Urinary bladder (tissue), 4 donors: ENCODE data around the gene WEE2. TPM values are rescaled to one million over a fixed set of nuclear protein-coding genes. Genes with fewer than 3 reads are reported as not detected.
"Not testable (repeated sequence)": the region's sequence is repeated elsewhere in the genome, so short reads cannot be mapped to it uniquely, and the experiment has no call there.

Source experiments
- DNase-seq: peaks from one replicate; pipeline ENCODE4 v3.0.0-alpha.2; 2015; ENCODE audit errors: extremely low spot score
- H3K27ac ChIP-seq: one replicate; pipeline ENCODE4 v1.5.1; 2013; ENCODE audit warnings: low read depth, mild to moderate bottlenecking, moderate library complexity
- H3K36me3 ChIP-seq: one replicate; pipeline ENCODE4 v1.6.1; 2013; ENCODE audit warnings: mild to moderate bottlenecking, moderate library complexity; ENCODE audit not compliant: insufficient read depth
- H3K4me1 ChIP-seq: one replicate; pipeline ENCODE4 v1.6.1; 2013; ENCODE audit warnings: mild to moderate bottlenecking, moderate library complexity; ENCODE audit not compliant: insufficient read depth
- H3K4me3 ChIP-seq: one replicate; pipeline ENCODE4 v1.5.1; 2013; ENCODE audit warnings: low read depth, low read length
- WGBS: extraction: QIAGEN DNeasy Blood & Tissue Kit; methylation state at CpG from one replicate; pipeline ENCODE4 v1.1.7; 2013; 5-methylcytosine and 5-hydroxymethylcytosine counted together
- polyA plus RNA-seq: library from polyadenylated mRNA; stranded (reverse); fragments of 200-250 nt; gene quantifications from one replicate; pipeline ENCODE4 v1.2.3, GENCODE V29; 2013
- small RNA-seq: library from RNA; depleted of rRNA; stranded (forward); fragments of <200 nt; gene quantifications from one replicate; pipeline ENCODE3, GENCODE V24; 2014
- total RNA-seq: library from RNA; depleted of rRNA; stranded (reverse); fragments of >200 nt; gene quantifications from one replicate; pipeline ENCODE4 v1.2.3, GENCODE V29; 2014
- donor health status: healthy with polysubstance abuse.
- donor health status: healthy.

WEE2 gene
- total and polyA plus RNA-seq, 2 donors = 0.42 TPM; not detected in 1

DNA sequence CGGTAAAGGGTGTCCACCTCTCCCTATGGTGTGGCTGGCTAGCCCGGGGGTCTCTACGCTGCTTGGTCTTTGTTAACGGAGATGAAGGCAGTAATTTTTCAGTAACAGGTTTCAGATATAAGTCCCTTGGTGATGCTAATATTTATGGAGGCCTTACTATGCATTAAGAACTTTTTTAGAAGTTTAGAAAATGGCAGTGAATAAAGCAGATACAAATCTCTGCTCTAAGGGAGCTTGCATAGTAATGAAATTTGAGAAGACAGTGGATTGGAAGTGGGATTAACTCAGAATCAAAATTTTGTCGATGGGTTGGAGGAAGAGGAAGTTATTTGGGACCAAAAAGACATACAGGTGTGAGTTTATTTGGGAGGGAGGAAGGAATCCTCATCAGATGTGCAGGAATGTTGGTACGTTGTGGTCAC, 30.4 kb downstream of the WEE2 start:
- Histone ChIP-seq H3K27ac (no peak overlapping the region), H3K4me3 (peak overlapping the region; percentile 64), H3K4me1 (no peaks in the 10 kb centered on the region), H3K36me3 (peaks cover 5% of the 10 kb centered on the region)
- under 1% methylated on average over 6 of the region's 6 CpGs for WGBS
- DNase-seq = no peak

DNA sequence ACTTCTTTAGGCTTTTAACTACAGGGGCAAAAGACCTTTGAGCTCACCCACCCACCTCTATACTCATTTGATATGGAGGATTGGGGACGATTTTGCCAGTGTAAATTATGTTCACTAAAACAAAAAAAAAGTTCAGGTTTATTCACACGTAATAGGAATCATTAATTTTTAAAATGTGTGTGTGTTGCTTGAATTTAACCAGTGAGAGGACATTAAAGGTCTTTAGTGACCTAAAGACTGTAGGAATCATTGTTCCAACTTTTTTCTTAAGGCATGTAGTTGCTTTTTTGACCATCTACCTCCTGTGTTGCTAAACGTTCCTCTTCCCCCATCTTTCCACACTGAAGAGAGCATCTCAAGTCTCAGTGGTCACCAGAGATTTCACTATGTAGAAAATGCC, 31.1 kb downstream of the WEE2 start:
- Histone ChIP-seq H3K4me3 (peak overlapping the region; percentile 64), H3K27ac (no peak overlapping the region), H3K36me3 (peaks cover 5% of the 10 kb centered on the region), H3K4me1 (no peaks in the 10 kb centered on the region)
- WGBS = 73% methylated on average over 3 of the region's 3 CpGs
- no peak for DNase-seq

DNA sequence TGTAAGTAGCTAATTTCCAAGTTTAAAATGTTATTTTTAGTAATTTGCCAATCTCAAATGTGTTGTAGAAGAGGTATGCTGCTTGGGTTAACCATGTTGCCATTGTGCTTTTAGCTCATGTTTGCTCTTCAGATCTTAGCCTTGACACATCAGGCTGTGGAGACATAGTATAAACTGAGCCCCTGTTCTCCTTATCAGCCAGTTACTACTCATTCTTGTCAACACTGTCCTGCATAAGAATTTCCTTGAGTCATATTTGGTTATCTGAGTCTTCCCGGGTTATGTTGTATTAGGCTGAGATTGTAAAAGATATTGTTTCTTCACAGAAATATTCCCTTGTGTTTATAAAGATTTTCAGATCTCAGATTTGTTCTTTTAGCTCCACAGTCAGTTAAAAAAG, 34.1 kb downstream of the WEE2 start:
- Histone ChIP-seq H3K36me3 (peaks cover 7% of the 10 kb centered on the region), H3K4me1 (no peaks in the 10 kb centered on the region), H3K27ac (no peak overlapping the region), H3K4me3 (no peak overlapping the region)
- DNase-seq = no peak
- 44% methylated on average over 1 of the region's 1 CpG for WGBS

DNA sequence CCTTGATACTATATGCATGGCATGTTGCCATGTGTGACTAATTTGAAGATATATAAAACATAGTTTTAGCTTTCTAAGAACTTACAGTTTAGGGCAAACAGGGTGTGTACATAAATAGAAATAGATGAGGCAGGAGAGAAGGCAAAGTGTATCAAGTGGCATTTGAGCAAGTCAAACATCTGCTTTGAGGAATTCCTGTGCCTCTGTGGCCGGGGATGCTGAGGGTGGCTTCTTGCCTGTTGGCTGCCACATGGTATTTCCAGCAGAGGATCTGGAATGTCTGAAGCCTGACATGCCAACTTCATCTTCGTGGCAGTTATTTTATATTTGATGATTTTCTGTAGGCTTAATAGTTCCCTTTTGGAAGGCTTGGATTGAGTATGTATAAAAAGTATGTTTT, 36.0 kb downstream of the WEE2 start:
- H3K4me1 ChIP-seq = no peaks in the 10 kb centered on the region
- 95% methylated on average over 2 of the region's 2 CpGs for WGBS
- peaks cover 8% of the 10 kb centered on the region for H3K36me3 ChIP-seq
- H3K4me3 ChIP-seq = no peak overlapping the region
- no peak overlapping the region for H3K27ac ChIP-seq
- no peak for DNase-seq

DNA sequence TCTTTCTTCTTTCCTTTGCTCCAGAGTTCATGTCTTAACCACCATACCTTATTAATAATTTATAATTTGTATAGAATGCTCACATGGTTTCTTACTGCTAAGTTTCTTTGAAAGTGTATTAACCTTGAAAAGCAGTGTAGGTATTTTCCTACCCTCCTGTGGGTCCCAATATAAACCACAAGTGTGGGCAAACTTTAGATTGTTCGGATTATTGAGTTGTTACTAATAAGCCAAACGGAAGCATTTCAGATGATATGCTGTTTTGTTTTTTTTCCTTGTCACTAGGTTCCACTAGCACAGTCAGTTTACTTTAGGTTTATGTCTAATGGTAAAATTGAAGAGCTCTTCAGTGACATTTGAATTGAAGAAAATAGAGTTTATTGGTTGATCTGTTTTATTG, 40.2 kb downstream of the WEE2 start:
- Histone ChIP-seq H3K36me3 (peaks cover 15% of the 10 kb centered on the region), H3K4me1 (no peaks in the 10 kb centered on the region), H3K27ac (no peak overlapping the region), H3K4me3 (no peak overlapping the region)
- 96% methylated on average over 2 of the region's 2 CpGs for WGBS
- no peak for DNase-seq

DNA sequence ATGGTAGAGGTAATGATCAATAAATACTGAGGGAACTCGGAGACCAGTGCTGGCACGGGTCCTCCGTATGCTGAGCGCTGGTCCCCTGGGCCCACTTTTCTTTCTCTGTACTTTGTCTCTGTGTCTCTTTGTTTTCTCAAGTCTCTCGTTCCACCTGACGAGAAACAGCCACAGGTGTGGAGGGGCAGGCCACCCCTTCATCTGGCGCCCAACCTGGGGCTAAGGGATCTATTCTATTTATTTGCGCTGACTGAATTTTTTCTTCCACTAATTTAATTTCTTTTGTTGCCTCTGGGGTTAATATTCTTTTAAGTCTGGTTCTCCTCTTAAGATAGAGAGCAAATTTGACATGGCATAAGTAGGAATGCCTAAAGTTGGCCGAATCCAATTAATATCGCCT, 43.8 kb downstream of the WEE2 start:
- 98% methylated on average over 10 of the region's 10 CpGs for WGBS
- H3K36me3 ChIP-seq = peaks cover 13% of the 10 kb centered on the region
- DNase-seq, H3K4me1 ChIP-seq, H3K4me3 ChIP-seq, H3K27ac ChIP-seq: not testable (repeated sequence)

DNA sequence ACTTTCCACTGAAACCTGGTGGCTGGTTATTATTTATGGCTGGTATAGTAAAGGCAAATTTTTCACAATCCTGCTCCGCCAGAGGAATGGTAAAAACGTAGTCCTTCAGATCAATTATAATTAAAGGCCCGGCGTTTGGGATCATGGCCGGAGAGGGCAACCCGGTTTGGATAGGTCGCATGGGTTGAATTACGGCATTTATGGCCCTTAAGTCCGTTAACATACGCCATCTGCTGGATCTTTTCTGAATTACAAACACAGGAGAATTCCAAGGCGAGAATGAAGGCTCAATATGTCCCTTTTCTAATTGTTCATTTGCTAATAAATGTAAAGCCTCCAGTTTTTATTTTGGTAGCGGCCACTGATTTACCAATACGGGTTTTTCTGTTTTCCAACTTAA, 44.5 kb downstream of the WEE2 start:
- 97% methylated on average over 13 of the region's 13 CpGs for WGBS
- H3K4me3 ChIP-seq = no peak overlapping the region
- H3K4me1 ChIP-seq = no peaks in the 10 kb centered on the region
- H3K36me3 ChIP-seq = peaks cover 12% of the 10 kb centered on the region
- DNase-seq = no peak
- H3K27ac ChIP-seq = no peak overlapping the region

DNA sequence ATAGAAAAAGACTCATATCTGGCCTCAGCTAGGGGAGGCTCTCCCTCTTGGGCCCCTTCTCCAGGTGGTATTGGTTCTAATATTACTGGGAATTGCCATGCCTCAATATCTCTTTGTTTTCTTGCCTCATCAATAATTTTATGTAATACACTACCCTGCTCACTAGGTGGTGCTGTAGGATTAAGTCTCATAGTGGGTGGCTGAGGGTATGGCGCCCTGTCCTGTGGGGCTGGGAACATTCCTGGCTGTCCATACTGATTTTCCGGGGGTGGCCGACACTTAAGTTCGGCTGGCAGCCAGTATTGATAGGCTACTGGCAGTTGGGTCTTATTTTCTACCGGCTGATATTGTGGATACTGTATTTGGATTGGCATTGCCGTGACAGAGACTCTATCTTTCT, 46.8 kb downstream of the WEE2 start:
- WGBS = 96% methylated on average over 6 of the region's 6 CpGs
- DNase-seq = no peak
- Histone ChIP-seq H3K36me3 (peaks cover 10% of the 10 kb centered on the region), H3K27ac (no peak overlapping the region), H3K4me3 (no peak overlapping the region), H3K4me1 (no peaks in the 10 kb centered on the region)

DNA sequence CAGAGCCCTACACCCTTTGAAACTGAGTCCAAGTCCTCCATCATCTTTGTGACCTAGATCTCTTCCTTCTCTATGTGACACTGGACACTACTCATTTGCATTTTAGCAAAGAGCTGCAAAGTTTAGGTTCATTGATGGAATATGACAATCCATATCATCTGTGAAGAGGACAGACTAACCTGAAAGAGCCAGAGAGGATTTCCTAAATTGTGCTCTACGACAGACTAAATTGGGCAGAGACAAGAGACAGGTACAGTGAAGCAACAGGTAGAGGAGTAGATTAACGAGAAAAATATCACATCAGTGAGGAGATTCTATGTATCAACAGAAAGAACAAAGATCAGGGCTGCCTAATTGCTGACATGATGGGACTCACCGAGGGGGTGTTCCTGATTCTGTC, 55.6 kb downstream of the WEE2 start, which contains the start of gene TAS2R3:
Gene TAS2R3, plus strand, starts transcription at position 301 of the 400 bp plus-strand sequence. Its CDS starts 62 bp downstream, at position 363.
- WGBS = 80% methylated on average over 3 of the region's 3 CpGs
- Histone ChIP-seq H3K4me3 (no peak within 1 kb of the TSS), H3K27ac (no peak within 1 kb of the TSS), H3K4me1 (no peaks in the 10 kb centered on the region), H3K36me3 (peaks cover 5% of the 10 kb centered on the region)
- no peak for DNase-seq

DNA sequence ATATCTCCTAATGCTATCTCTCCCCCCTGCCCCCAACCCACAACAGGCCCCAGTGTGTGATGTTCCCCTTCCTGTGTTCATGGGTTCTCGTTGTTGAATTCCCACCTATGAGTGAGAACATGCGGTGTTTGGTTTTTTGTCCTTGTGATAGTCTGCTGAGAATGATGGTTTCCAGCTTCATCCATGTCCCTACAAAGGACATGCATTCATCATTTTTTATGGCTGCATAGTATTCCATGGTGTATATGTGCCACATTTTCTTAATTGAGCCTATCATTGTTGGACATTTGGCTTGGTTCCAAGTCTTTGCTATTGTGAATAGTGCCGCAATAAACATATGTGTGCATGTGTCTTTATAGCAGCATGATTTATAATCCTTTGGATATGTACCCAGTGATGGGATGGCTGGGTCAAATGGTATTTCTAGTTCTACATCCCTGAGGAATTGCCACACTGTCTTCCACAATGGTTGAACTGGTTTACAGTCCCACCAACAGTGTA, 62.0 kb downstream of the WEE2 start:
- not testable (repeated sequence) for H3K27ac ChIP-seq, H3K36me3 ChIP-seq, H3K4me1 ChIP-seq, H3K4me3 ChIP-seq, DNase-seq
- 99% methylated on average over 3 of the region's 3 CpGs for WGBS

DNA sequence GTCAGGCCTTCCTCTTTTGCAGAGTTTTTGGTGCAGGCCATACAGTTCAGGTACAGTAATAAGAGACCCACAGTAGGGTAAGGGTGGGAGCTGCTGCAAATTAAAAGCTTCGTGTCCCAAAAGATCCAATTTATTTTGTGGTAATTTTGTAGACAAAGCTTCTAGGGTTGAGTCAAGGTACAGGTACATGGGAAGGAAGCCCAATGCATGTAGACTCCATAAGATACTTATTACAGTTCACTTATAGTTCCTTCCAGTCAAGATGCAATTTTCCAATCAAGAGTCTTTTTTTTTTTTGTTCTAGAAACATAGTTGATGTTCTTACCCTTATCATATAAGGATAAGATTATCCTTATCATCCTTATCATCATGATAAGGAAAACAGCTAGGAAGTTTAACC, 68.2 kb downstream of the WEE2 start, which contains the start of gene TAS2R4:
Gene TAS2R4, plus strand, starts transcription at position 301 of the 400 bp plus-strand sequence. CDS start 1,815 bp downstream, outside the sequence.
- WGBS = 95% methylated on average over 1 of the region's 1 CpG
- DNase-seq = no peak
- H3K4me1 ChIP-seq = no peaks in the 10 kb centered on the region
- H3K4me3 ChIP-seq = no peak within 1 kb of the TSS
- peaks cover 2% of the 10 kb centered on the region for H3K36me3 ChIP-seq
- H3K27ac ChIP-seq = no peak within 1 kb of the TSS

Small RNA genes lying within 50 kb of the gene (small RNA-seq; reads per million reads assigned to genes)
- gene RNU1-82P = not detected

Other genes with a start within 250 kb of the WEE2 start
- 51.0 TPM for gene AGK, start 156.9 kb upstream of the WEE2 start, total RNA-seq
- 16.2 TPM for gene AGK, start 156.9 kb upstream of the WEE2 start, polyA plus RNA-seq
- gene DENND11, start 6.2 kb upstream of the WEE2 start, total RNA-seq = 25.5 TPM
- 7.4 TPM for gene DENND11, start 6.2 kb upstream of the WEE2 start, polyA plus RNA-seq
- gene SSBP1, start 30.0 kb downstream of the WEE2 start, total RNA-seq = 124 TPM
- gene SSBP1, start 30.0 kb downstream of the WEE2 start, polyA plus RNA-seq = 137 TPM
- gene TAS2R3, start 55.7 kb downstream of the WEE2 start, total RNA-seq = 7.5 TPM
- not detected for gene TAS2R3, start 55.7 kb downstream of the WEE2 start, polyA plus RNA-seq
- gene TAS2R4, start 68.3 kb downstream of the WEE2 start, total RNA-seq = 8.1 TPM
- 0.13 TPM for gene TAS2R4, start 68.3 kb downstream of the WEE2 start, polyA plus RNA-seq
- gene TAS2R5, start 81.9 kb downstream of the WEE2 start, total RNA-seq = 6.5 TPM
- gene TAS2R5, start 81.9 kb downstream of the WEE2 start, polyA plus RNA-seq = 0.87 TPM
- not detected for gene PRSS37, start 133.1 kb downstream of the WEE2 start, total RNA-seq
- not detected for gene PRSS37, start 133.1 kb downstream of the WEE2 start, polyA plus RNA-seq
- 0.63 TPM for gene OR9A4, start 208.0 kb downstream of the WEE2 start, total RNA-seq
- gene OR9A4, start 208.0 kb downstream of the WEE2 start, polyA plus RNA-seq = not detected
- gene CLEC5A, start 238.6 kb downstream of the WEE2 start, total RNA-seq = 0.16 TPM
- 0.38 TPM for gene CLEC5A, start 238.6 kb downstream of the WEE2 start, polyA plus RNA-seq